ENCODE data around the gene COL4A2. TPM values are rescaled to one million over a fixed set of nuclear protein-coding genes. Genes with fewer than 3 reads are reported as not detected.

Gene COL4A2
- total and polyA plus RNA-seq, 2 donors (not counting 1 experiment from before 2014, with no cell fraction given) = 0.17 TPM; not detected in 1

- Histone ChIP-seq H3K4me2 (replicated peaks; ENCODE audit: low read depth, low read length, poor library complexity, severe bottlenecking) (no peak overlapping the region), H3K9me3 (ENCODE audit: control extremely low read depth in 1 of 3, control insufficient read depth in 2 of 3, insufficient read depth in 1 of 3, low read length in 2 of 3) (no peaks in the 10 kb centered on the region), H3K27me3 (replicated peaks in 1 of 4; ENCODE audit: control extremely low read depth in 1 of 4, control insufficient read depth in 3 of 4, insufficient read depth in 4 of 4, low read length in 3 of 4) (peaks cover 0 to 15% (median 9%) of the 10 kb centered on the region in 4 experiments), H4K20me1 (ENCODE audit: control insufficient read depth, insufficient read depth, low read length, poor library complexity, severe bottlenecking) (no peaks in the 10 kb centered on the region), H3K4me1 (ENCODE audit: control insufficient read depth in 2 of 2, insufficient read depth in 2 of 2, low read length in 2 of 2) (peaks cover 0 to 3% of the 10 kb centered on the region in 2 donors), H3K9ac (ENCODE audit: low read length) (no peak overlapping the region), H2AFZ (ENCODE audit: insufficient read depth, low read depth, low read length, poor library complexity, severe bottlenecking) (no peak overlapping the region), H3K27ac (ENCODE audit: low read length in 2 of 2) (no peak overlapping the region), H3K36me3 (replicated peaks in 1 of 2; ENCODE audit: control extremely low read depth in 1 of 2, control insufficient read depth in 1 of 2, extremely low read depth in 1 of 2, insufficient read depth in 2 of 2, low read length in 1 of 2) (no peaks in the 10 kb centered on the region), H3K4me3 (ENCODE audit: control extremely low read depth in 1 of 5, extremely low read depth in 1 of 5, insufficient read depth in 1 of 5, low read depth in 2 of 5, low read length in 4 of 5) (no peak overlapping the region), H3K79me2 (ENCODE audit: control insufficient read depth, insufficient read depth, low read length) (no peaks in the 10 kb centered on the region)
- no peak for TF ChIP-seq EZH2 (IDR thresholded peaks at IDR 0.05; ENCODE audit: borderline replicate concordance, insufficient read depth, low read depth, low read length, poor library complexity, severe bottlenecking)
- no peak for TF ChIP-seq CTCF (IDR thresholded peaks at IDR 0.05)
- H3K27ac Mint-ChIP-seq = no peak overlapping the region
- ChIA-PET POLR2A (no interaction called here), CTCF (no interaction called here)
- no peak overlapping the region for H3K4me3 Mint-ChIP-seq
- DNase-seq (no peak), ATAC-seq (ENCODE audit: low read depth) (no peak)
- intact Hi-C loops (cut with micrococcal nuclease) = no loop called here
- no peaks in the 10 kb centered on the region for H3K9me3 Mint-ChIP-seq (ENCODE audit: insufficient read depth)
- WGBS (ENCODE audit: insufficient coverage) = 99% methylated on average over 9 of the region's 12 CpGs
- peaks cover 60% of the 10 kb centered on the region for H3K27me3 Mint-ChIP-seq
- peaks cover 4% of the 10 kb centered on the region for H3K4me1 Mint-ChIP-seq
Measured at GRCh38 chr13:110408286-110408685, 101.2 kb downstream of the COL4A2 start.

GRCh38 chr13:110409581-110409992, 102.5 kb downstream of the COL4A2 start:
- peaks cover 0 to 15% (median 6%) of the 10 kb centered on the region in 4 experiments for H3K27me3 ChIP-seq (replicated peaks in 1 of 4; ENCODE audit: control extremely low read depth in 1 of 4, control insufficient read depth in 3 of 4, insufficient read depth in 4 of 4, low read length in 3 of 4)
- H2AFZ ChIP-seq (ENCODE audit: insufficient read depth, low read depth, low read length, poor library complexity, severe bottlenecking) = no peak overlapping the region
- DNase-seq = no peak
- no peaks in the 10 kb centered on the region for H4K20me1 ChIP-seq (ENCODE audit: control insufficient read depth, insufficient read depth, low read length, poor library complexity, severe bottlenecking)
- ChIA-PET CTCF (interaction anchor here (1.2 to 4.6 kb wide), 4 partner anchors 26 to 192 kb away, joined by 4 to 59 read pairs (median 6); no protein-coding TSS in a partner anchor), POLR2A (no interaction called here)
- 25% methylated on average over 9 of the region's 13 CpGs for WGBS (ENCODE audit: insufficient coverage)
- no peak overlapping the region for H3K9ac ChIP-seq (ENCODE audit: low read length)
- H3K4me1 ChIP-seq (ENCODE audit: control insufficient read depth in 2 of 2, insufficient read depth in 2 of 2, low read length in 2 of 2) = peaks cover 0 to 3% of the 10 kb centered on the region in 2 donors
- H3K79me2 ChIP-seq (ENCODE audit: control insufficient read depth, insufficient read depth, low read length) = no peaks in the 10 kb centered on the region
- peaks cover 51% of the 10 kb centered on the region for H3K27me3 Mint-ChIP-seq
- no peak overlapping the region for H3K4me3 Mint-ChIP-seq
- H3K4me3 ChIP-seq (ENCODE audit: control extremely low read depth in 1 of 5, extremely low read depth in 1 of 5, insufficient read depth in 1 of 5, low read depth in 2 of 5, low read length in 4 of 5) = no peak overlapping the region
- H3K9me3 ChIP-seq (ENCODE audit: control extremely low read depth in 1 of 3, control insufficient read depth in 2 of 3, insufficient read depth in 1 of 3, low read length in 2 of 3) = no peaks in the 10 kb centered on the region
- no peaks in the 10 kb centered on the region for H3K9me3 Mint-ChIP-seq (ENCODE audit: insufficient read depth)
- peaks cover 4% of the 10 kb centered on the region for H3K4me1 Mint-ChIP-seq
- TF ChIP-seq CTCF (IDR thresholded peaks at IDR 0.05) (no peak), EZH2 (IDR thresholded peaks at IDR 0.05; ENCODE audit: borderline replicate concordance, insufficient read depth, low read depth, low read length, poor library complexity, severe bottlenecking) (no peak)
- no peak for ATAC-seq (ENCODE audit: low read depth)
- intact Hi-C loops (cut with micrococcal nuclease) = no loop called here
- no peak overlapping the region for H3K4me2 ChIP-seq (replicated peaks; ENCODE audit: low read depth, low read length, poor library complexity, severe bottlenecking)
- no peak overlapping the region for H3K27ac Mint-ChIP-seq
- H3K27ac ChIP-seq (ENCODE audit: low read length in 2 of 2) = no peak overlapping the region
- no peaks in the 10 kb centered on the region for H3K36me3 ChIP-seq (replicated peaks in 1 of 2; ENCODE audit: control extremely low read depth in 1 of 2, control insufficient read depth in 1 of 2, extremely low read depth in 1 of 2, insufficient read depth in 2 of 2, low read length in 1 of 2)

Data from B cell (primary cell).